Endothelial cell (in vitro differentiated cells): ENCODE measurements around the gene DNAH12. TPM values are rescaled to one million over a fixed set of nuclear protein-coding genes. Genes with fewer than 3 reads are reported as not detected.

ENCODE experiments used
- DNase-seq: peaks from one replicate; pipeline ENCODE4 v3.0.0; 2021; ENCODE audit warnings: low spot score
- H3K27ac Mint-ChIP-seq: one replicate; pipeline ENCODE4 v1.8.0; 2021; ENCODE audit warnings: mixed read lengths, inconsistent platforms; ENCODE audit not compliant: unreplicated experiment
- H3K27me3 Mint-ChIP-seq: one replicate; pipeline ENCODE4 v1.8.0; 2021; ENCODE audit warnings: mild to moderate bottlenecking, moderate library complexity, mixed read lengths, inconsistent platforms; ENCODE audit not compliant: unreplicated experiment
- H3K36me3 Mint-ChIP-seq: one replicate; pipeline ENCODE4 v1.8.0; 2021; ENCODE audit warnings: mild to moderate bottlenecking, low read depth, mixed read lengths, inconsistent platforms; ENCODE audit not compliant: unreplicated experiment
- H3K4me1 Mint-ChIP-seq: one replicate; pipeline ENCODE4 v1.8.0; 2021; ENCODE audit warnings: mild to moderate bottlenecking, mixed read lengths, inconsistent platforms; ENCODE audit not compliant: unreplicated experiment
- H3K4me3 Mint-ChIP-seq: one replicate; pipeline ENCODE4 v1.8.0; 2021; ENCODE audit warnings: mild to moderate bottlenecking, mixed read lengths, inconsistent platforms; ENCODE audit not compliant: unreplicated experiment
- H3K9me3 Mint-ChIP-seq: one replicate; pipeline ENCODE4 v1.8.0; 2021; ENCODE audit warnings: mixed read lengths, inconsistent platforms; ENCODE audit not compliant: unreplicated experiment
- CTCF ChIP-seq: fragments of 200-600 bp; sonication (generic); IDR thresholded peaks from one replicate; pipeline ENCODE4 v1.5.0; 2021; ENCODE audit warnings: antibody characterized with exemption; ENCODE audit not compliant: unreplicated experiment
- total RNA-seq: library from RNA; stranded (reverse); fragmentation: NEBNext Ultra II Directional; extraction: Animal tissue kit (Norgen Biotek cat#: 25700); gene quantifications from one replicate; pipeline ENCODE4 v1.2.1, GENCODE V29; 2021; ENCODE audit not compliant: unreplicated experiment

Gene DNAH12
- total RNA-seq, 1 donor from 2014 or later: 0.85 TPM

- Mint-ChIP-seq H3K27me3 (no peaks in the 10 kb centered on the region), H3K4me1 (no peaks in the 10 kb centered on the region), H3K9me3 (no peaks in the 10 kb centered on the region), H3K27ac (no peak overlapping the region), H3K4me3 (no peak overlapping the region), H3K36me3 (no peaks in the 10 kb centered on the region)
- TF ChIP-seq CTCF: no peak
- no peak for DNase-seq
Observed at GRCh38 chr3:57411715-57412114, 132.4 kb downstream of the DNAH12 start.

GRCh38 chr3:57409471-57409870 lies 134.7 kb downstream of the DNAH12 start:
- no peak for DNase-seq
- H3K4me3 Mint-ChIP-seq: no peak overlapping the region
- no peaks in the 10 kb centered on the region for H3K36me3 Mint-ChIP-seq
- H3K27ac Mint-ChIP-seq: no peak overlapping the region
- no peaks in the 10 kb centered on the region for H3K9me3 Mint-ChIP-seq
- H3K27me3 Mint-ChIP-seq: no peaks in the 10 kb centered on the region
- TF ChIP-seq CTCF: no peak
- no peaks in the 10 kb centered on the region for H3K4me1 Mint-ChIP-seq

- peaks cover 2% of the 10 kb centered on the region for H3K4me1 Mint-ChIP-seq
- DNase-seq: no peak
- H3K36me3 Mint-ChIP-seq: no peaks in the 10 kb centered on the region
- no peak overlapping the region for H3K27ac Mint-ChIP-seq
- H3K27me3 Mint-ChIP-seq: no peaks in the 10 kb centered on the region
- TF ChIP-seq CTCF: no peak
- H3K4me3 Mint-ChIP-seq: no peak overlapping the region
- H3K9me3 Mint-ChIP-seq: no peaks in the 10 kb centered on the region
Observed at GRCh38 chr3:57402675-57403074, 141.5 kb downstream of the DNAH12 start.

- H3K27me3 Mint-ChIP-seq: no peaks in the 10 kb centered on the region
- H3K9me3 Mint-ChIP-seq: no peaks in the 10 kb centered on the region
Observed at GRCh38 chr3:57397175-57398026, 146.7 kb downstream of the DNAH12 start.

More at GRCh38 chr3:57397175-57398026, 146.7 kb downstream of the DNAH12 start:
- DNase-seq: peak; percentile 60
- TF ChIP-seq CTCF: peak; percentile 69
- Mint-ChIP-seq H3K4me3 (no peak overlapping the region), H3K4me1 (peaks cover 12% of the 10 kb centered on the region), H3K36me3 (no peaks in the 10 kb centered on the region), H3K27ac (peak overlapping the region; percentile 9)
